Left forelimb (tissue), 1 donor: ENCODE data around the gene SETBP1.
"Not testable (repeated sequence)": the region's sequence is repeated elsewhere in the genome, so short reads cannot be mapped to it uniquely, and the experiment has no call there.

Source experiments
- DNase-seq: peaks from one replicate; pipeline ENCODE4 v3.0.0-alpha.2; 2018; ENCODE audit warnings: low spot score

SETBP1 gene

DNA sequence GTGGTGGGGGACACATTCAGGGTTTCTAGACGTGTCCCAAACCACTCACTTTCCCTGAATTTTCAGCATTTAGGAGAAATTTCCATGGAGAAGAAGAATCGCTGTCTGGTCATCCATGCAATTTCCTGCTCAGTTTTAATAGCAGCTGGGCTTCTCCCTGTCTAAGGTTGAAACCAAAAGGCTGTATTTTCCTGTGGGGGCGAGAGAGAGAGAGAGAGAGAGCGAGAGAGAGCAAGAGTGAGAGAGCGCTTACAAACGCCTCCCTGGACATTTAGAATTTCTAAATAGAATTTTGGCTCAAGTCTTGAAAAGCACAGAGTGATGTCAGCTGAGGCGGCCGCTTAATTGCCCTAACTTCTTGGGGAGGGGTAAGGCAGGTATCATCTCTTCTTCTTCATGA is 110.8 kb downstream of the SETBP1 start:
- DNase-seq, result no peak

DNA sequence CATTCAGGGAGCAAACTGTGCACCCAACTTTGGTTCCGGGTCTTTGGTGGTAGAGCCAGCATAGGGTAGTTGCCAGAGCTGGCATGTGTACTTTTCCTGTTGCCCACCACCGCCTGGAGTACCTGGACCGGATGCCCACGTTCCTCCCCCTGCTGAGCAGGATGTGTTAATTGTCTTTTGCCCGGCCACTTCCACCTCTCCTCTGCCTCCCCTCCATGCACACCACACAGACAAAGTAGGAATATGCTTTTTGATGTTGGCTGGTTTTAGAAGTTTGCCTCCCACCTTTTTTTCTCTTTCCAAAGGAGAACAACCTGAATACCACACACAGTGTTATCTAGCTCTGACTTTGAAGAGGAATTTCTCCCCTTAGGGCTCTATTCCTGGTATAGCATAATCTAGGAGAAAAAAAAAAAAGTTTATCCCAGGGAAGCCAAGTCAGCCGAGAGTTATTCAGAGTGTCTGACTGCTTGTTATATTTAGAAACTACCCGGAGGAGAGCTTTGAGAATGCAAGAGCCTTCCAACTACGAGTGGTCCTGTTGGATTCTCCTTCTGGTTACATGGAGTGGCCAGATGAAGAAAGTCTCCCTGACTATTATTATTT is 111.9 kb downstream of the SETBP1 start:
- DNase-seq, result no peak

DNA sequence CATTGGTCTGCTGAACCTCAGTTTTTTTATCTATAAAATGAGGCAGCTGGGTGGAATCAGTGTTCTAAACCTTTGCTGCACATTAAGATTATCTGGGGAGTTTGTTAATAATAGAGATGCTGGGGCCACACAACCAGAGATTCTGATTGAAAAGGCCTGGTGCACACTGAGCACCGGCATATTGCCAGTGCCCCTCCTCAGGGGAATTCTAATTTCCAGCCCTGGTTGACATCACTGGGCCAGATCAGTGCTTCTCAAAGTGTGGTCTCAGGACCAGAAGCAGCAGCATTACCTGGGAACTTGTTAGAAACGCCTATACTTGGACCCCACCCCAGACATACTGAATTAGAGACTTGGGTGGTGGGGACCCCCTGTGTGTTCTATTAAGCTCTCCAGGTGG is 112.5 kb downstream of the SETBP1 start:
- DNase-seq, result no peak

DNA sequence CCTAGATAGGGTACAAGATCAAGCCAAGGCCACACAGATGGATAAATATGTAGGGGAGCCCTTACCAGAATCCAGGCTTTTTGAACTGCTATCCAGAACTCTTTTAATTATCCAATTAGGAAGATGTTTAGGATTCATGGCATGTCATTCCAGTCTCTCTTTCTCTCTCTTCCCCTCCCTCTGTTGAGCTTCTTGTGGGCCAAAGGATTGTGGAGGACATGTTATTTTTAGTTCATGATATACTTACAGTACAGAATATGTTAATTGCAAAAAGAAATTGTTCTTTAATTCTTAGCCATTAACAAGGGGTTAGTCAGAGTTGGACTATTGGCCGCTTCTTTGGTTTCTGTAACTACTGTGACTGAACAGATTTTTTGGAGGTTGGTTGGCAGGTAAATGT is 113.0 kb downstream of the SETBP1 start:
- DNase-seq, result no peak

DNA sequence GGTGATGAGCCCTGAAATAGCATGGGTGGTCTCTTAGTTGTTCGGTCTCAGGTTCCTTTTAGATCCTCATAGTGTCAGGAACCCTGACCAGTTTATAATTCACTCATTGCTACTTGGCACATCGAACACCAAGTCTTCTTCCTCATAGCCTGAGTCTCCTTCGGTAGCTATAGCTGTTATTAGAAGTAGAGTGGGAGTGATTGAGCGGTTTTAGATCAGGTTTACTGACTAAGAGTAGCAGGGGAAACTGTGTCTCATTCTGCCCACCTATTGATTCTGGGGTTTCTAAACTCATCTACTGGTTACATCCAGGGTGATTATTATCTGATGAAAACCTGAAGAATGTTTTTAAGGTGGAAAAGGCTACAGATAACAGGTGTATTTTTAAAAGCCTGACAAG is 114.6 kb downstream of the SETBP1 start:
- DNase-seq, result no peak

DNA sequence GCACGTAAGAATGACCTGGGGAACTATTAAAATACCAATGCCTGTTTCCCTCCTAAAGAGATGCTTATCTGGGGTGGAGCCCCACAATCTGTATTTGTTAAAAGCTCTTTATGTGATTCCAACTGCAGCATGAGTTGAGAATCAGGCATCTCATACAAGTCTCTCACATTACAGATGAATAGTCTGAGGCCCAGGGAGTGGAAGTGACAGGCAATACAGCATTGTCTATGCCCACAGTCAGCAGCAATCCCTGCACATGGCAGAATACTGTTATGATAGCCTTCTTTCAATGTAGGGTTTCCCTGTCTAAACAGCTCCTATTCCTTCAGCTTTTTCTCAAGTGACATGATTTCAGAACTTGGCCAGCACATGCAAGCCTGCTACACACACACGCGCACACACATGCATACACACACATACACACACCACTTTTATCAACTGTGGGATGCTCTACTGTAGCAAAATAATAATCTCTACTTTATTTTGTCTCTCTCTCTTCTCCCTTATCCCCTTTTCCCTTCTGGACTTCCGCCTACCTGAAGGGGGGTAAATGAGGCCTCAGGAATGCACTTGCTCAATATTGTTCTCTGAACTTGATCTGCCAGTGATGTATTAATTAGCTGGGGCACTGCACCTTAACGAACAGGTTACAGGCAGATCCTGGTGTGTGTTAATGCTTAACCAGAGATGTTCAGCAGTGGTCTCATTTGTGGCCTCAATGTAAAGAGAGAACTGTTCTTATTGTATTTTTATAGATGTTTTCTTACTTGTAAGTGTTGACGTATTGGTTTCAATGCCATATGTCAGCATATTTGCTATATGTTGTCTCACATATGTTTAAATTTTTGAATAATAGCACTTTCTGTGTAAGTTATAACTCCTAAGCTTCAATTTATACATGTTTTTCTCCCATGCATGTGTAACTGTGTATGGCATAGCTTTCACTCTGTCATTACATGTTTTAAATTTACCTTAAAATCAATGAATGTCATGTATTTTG is 116.0 kb downstream of the SETBP1 start:
- no peak for DNase-seq

DNA sequence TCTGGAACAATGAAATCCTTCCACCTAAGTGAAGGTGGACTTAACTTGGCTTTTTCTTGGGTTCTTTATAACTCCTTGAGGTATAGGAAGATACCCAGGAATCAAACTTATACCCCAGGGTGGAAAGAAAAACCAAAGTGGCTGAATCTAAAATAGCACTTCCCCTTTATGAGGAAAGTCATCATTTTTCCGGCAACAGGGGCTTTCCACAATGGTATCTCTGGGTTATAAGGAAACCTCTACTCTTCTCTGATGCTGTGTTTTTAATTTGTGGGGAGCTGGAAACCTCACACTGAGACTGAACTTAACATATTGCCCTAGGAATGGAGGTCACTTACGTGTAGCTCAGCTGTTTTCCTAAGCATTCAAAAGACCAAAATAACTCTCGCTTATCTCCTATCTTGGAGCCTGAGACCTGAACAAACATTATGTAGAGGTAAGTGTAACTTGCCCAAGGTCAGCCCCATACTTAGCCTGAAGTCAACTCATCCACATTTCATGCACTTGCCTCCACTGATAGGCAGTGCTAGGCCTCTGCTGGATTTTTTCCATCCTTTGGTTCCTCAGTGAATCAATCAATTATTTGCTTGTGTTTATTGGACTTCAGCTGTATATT is 117.9 kb downstream of the SETBP1 start:
- no peak for DNase-seq

DNA sequence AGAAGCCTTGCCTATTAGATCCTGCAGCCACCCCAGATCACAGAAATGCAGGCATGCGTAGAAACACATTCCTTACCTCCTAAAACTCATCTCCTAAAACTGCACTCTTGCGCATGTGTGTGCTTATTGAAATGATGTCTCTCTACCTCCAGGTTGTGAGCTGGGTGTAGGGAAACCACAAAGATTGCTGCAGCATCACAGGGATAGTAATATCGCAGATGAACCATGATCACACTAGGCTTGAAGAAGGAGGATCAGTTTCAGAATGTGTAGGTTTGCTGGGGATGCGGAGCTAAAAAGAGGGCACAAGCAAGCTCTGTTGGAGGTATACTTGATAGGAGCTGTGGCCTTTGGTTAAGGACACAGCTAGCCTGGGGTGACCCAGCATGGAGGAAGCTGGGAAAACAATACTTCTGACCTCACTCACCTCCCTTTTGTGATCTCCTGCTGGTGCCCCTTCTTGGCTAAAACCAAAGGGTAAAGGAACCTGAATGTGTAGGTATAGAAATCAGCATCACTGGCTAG is 118.8 kb downstream of the SETBP1 start:
- no peak for DNase-seq

DNA sequence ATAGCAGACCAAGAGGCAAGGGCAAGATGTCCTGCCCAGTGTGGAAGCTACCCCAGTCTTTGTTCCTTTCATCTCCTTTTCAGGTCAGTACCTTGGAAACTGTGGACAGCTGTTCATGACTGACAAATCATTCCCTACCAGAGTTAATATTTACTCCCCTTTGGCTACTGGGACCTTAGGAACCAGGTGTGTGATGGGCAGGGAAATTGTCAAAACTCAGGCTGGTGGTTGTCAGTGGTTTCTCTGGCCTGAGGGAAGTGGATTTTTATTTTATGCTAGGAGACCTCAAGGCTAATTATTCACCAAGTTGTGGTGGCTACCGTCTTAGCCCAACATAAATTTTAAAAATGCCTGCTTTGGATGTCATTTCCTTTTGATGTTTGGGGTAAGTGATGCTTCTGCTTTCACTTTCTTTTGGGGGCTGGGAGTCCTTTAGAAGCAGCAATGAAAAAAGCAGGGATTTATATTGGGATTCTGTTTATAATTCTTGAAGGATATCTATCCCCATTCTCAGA is 119.3 kb downstream of the SETBP1 start:
- no peak for DNase-seq

DNA sequence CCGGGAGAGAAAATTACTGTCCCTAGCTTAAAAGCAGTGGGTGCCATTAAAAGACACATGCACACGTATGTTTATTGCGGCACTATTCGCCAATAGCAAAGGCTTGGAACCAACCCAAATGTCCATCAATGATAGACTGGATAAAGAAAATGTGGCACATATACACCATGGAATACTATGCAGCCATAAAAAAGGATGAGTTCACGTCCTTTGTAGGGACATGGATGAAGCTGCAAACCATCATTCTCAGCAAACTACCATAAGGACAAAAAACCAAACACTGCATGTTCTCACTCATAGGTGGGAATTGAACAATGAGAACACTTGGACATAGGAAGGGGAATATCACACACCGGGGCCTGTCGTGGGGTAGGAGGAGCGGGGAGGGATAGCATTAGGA is 120.1 kb downstream of the SETBP1 start:
- DNase-seq, result not testable (repeated sequence)

DNA sequence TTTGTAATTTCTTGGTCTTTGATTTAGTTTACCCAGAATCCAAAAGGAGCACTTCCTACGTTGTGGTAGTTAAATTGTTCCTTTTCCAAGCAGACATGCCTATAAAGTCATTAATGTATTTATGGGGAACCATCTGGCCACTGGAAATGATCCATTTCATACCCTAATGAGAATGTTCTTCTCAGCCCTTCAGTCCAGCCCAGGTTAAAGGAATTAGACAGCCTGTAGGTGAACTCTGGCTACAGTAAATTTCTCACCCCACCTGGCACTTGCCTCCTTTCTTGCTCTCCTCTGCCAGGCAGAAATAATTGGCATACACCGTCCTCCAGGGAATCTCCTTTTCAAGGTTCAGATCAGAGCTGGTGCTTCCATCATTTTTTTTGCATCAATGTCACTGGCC is 121.1 kb downstream of the SETBP1 start:
- no peak for DNase-seq

DNA sequence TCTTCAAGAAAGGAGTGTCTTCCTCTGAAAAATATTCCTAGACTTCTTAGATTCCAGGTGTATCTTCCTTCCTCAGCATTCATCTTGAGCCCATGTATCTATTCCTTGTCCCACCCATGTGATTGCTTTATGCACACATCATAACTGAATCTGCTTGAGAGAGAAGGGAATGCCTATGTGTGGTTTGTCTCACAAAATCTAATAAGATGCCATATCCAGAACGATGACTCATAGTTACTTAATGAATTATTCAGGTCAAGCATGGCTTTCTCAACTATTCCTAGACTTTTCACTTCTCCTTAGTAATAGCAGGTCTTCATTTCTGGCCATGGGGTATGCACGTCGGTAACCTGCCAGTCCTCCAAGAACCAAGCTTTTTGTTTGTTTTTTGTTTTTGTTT is 121.8 kb downstream of the SETBP1 start:
- DNase-seq, result no peak

DNA sequence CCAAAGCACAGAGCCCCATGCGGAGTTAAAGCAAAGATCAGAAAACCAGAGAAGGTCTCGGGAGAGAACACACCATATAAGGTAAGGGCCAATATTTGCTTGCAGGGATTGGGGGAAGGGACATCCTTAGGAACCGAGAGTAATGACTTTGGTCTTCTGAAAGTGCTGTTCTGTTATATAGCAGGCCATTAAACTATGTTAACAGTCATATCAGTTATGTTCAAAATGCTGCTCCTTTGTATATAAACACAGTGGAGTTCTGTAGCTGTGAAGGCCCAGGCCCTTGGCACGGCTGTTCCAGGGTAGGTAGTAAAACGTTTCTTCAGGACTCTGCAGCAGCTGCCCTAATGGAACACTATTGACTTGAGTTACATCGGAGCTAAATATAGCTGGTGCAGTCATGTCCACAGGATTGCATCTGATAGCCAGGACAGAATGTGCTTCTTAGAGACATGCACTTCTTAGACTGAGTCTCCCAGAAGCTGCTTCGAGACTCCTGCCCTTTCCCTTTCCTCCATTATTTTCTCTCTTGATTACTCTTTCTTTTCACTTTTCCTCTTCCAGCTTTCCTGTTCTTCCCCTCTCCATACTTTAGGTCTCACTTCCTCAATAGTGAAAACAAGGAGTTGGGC is 122.4 kb downstream of the SETBP1 start:
- DNase-seq, result no peak

DNA sequence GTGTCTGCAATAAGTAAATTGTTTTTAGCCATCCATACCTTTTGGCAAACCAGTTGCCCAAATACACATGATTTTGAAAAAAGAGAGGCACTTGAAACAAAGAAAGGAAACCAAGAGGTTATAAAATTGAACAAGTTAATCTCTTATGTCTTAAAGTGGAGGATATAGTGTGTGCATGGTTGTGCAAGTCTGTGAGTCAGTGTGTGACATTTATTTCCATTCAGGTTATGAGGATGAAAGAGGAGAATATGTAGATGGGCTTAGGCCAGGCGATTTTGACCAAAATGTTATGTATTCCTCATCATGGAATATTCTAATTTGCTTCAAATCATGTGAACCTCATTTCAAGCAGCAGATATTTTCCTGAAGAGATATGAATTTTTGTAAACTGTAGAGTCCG is 123.3 kb downstream of the SETBP1 start:
- no peak for DNase-seq

DNA sequence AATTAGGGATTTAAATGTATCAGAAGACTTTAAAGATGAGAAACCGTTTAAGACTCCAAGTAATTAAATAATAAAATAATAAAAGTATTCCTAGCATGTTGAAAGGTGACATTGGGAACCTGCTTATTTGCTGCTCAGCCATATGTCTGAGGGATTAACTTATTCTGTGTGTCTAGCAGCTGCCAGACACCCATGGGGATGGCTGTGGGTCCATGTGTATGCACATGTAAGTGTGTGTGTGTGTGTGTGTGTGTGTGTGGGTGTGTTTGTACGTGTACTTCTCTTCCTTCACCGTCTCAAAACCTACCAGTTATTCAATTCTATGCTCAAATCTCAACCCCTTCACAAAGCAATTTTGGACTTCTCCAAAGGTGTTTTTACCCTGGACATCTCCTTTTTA is 124.5 kb downstream of the SETBP1 start:
- no peak for DNase-seq

DNA sequence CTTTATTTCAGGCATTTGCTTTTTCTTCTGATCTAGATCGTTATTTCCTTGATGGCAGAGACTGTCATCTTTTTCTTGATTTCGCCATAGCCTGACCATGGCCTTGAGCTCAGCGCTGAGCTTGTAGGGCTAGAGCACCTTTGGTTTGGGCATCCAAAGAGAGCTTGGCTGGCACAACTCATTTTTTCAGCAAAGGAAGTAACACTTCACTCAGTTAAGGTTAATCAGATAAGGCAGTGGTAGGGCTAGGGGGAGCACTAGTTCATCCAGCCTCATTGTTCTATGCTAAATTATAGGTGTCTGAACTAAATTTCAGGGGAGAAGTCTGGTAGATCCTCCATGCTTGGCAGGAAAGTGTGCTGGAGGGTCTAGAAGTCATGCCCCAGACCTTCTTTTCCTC is 125.0 kb downstream of the SETBP1 start:
- DNase-seq, result no peak

DNA sequence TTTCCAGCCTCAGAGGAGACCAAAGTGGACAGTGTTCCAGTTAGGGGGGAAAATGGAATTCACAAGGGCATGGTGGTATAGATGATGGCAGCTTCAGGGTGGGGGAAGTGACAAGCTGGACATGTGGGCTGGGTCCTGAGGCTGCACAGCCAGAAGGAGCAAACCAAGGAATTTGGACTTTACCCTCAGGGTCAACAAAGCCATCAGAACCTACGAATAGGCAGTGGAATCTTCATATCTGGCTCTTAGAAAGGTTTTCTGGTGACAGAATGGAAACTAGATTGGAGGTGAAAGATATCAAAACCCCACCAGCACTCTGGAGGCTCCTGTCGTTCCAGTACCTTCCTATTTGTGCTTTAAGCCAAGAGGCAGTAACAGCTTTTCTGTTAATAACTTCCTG is 127.1 kb downstream of the SETBP1 start:
- no peak for DNase-seq

DNA sequence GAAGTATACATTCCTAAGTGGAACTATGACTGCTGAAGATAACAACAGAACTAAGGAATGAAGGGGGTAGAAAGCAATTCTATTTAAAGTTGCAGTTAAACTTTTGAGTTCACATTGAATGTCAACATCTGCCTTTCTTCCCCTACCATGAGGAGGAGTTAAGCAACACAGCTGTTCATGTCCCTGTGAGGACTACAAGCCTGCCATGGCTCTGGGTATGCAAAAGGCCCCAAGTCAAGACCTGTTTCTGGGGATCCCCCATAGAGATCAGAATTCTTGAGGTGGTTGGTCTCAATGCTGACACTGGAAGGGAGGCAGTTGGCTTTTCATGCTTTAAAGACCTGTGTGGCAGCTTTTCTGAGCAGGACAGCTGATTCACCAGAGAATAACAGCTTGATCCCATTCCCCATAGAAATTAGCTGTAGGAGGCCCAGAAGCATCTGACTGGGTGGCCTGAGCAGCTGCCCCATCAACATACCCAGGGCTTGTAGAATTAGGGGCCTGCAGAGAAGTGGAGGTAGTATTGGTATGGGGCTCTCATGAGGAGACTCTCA is 131.0 kb downstream of the SETBP1 start:
- DNase-seq, result no peak

DNA sequence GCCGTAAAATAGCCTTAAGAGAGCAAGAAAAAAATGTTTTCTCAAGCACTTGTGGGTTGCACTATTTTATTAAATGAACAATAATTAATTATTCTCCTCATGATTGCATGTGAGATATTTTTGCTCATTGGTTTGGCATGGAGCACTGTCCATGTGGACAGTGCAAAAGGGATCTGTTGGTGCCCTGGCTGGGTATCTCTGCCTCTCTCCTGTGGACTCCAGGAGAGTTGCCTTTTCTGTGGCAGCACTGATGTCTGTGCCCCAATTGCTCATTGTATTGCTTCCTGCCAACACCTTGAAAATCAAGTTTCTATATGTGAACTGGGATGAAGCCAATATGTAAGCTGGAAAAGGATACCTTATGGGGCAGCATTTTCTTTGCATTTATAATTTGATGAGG is 131.7 kb downstream of the SETBP1 start:
- no peak for DNase-seq

DNA sequence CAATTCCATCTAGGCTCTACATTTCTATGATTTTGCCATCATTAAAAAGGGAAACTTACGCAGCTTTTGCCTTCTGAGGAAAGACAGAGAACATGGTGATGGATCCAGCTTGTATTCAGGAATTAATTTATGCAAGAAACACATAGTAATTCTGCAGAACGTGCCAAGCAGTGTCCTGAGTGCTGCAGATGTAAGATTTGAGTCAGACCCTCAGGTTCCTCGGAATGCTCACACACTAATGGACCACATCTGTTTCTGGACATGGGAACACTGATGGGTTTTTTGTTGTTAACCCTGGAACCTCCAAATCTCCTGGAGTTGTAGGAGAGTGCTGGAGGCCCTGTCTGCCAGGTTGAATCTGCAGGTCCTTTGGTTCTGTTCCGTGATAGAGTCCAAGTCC is 132.9 kb downstream of the SETBP1 start:
- DNase-seq, result no peak

DNA sequence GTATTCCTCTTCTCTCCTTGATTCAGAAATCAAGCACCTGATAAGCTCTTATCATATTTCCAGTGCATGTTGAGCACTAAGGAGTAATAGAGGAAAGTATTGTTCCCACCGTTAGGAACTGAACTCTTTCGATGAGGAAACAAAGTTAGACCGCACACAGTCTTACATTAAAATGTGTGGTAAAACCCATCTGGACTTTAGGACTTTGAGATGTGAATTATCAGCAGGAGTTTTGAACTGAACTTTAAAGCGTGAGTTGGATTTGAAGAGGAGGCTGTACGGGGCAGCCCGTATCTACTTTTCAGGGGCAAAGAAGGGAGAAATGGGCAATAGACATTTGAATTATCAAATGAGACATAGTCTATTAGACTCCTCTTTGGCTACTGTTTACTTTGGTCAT is 134.4 kb downstream of the SETBP1 start:
- no peak for DNase-seq

DNA sequence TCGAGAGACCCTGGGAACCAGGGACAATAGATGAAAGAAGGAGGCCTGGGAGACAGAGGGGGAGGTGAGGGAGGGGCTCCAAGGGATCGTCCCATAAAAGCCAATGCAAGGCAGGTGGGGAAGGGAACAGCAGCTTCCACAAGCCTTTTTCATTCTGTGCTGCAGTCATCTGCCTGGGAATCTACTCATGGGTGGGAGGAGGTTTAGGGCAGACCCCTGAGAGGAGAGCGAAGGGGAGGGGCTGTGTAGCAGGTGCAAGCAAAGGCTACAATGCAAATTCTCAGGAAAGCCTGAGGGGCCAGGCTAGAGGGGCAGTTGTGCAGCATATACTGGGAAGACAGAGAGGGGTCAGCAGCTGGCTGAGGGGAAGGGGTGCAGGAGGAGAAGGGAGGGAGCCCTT is 135.4 kb downstream of the SETBP1 start:
- no peak for DNase-seq
